ENCODE results near the gene USP3.

Gene USP3

GRCh38 chr15:63497642-63498467 is 6.5 kb upstream of the USP3 start:
- no peak for DNase-seq (ENCODE audit: low spot score)

DNA sequence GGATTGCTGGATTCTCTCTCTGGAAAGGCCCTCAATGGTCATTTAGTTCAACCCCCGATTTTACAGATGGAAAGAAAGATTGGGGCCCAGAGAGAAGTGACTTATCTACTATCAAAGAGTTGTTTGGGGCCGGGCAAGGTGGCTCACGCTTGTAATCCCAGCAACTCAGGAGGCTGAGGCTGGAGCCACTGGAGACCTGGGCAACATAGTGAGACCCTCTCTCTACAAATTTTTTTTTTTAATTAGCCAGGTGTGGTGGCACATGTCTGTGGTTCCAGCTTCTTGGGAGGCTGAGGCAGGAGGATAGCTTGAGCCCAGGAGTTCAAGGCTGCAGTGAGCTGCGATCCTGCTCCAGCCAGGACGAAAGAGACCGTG is 5.2 kb upstream of the USP3 start:
- no peak for DNase-seq (ENCODE audit: low spot score)

DNA sequence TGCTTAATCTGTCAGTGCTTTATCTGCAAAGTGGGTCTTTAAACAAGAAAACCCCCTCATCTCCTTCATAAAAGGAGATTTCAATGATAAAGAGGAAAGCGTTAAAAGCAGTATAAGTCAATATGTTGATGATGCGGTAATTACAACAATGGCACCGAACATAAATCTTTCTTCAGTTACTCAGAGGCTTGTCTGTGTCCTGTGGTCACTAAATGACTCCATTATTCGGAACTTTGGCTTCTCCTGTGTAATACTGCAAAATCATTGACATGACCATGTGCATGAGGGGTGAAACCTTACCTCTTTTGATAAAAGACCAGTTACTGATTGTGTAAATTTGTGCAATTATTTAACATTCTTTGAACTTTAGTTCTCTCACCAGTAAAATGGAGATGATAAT is 4.8 kb upstream of the USP3 start:
- DNase-seq (ENCODE audit: low spot score): no peak

GRCh38 chr15:63500265-63501250 is 3.8 kb upstream of the USP3 start:
- DNase-seq (ENCODE audit: low spot score): no peak

DNA sequence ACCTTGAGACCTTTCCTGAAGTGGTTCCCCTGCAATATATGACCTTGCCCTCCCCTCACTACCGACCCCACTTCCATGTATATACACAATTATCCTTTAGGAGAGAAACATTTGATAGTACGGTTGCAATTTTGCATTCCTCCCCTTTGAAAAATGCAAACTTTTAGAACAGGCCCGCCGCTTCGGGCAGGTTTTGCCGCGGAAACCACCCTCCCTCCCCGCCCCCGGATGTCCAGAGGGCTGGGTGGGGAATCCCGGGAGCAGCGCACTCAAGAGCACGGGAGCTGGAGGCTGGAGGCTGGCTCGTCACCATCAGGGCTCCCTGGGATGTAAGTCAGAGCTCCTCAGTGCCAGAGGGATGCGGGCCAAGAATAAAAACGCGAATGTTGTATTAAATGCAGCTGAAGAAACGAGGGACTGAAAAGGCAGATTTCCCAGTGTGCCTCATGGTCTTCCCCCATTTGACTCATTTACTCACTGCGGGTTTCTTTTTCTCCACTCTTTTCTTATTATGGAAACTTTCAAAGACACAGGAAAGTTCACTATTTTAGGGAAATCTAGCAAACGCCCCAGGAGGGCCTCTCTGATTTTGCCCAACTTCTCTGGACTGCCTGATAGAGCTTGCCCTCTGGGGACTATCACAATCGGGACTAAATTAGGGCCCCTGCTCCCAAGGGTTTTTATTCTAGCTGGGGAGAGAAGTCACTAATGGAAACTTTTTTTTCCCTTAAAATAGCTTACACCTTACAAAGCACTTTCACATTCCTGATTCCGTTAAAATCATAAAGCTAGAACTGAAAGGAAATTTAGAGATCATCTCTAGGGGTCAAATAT is 2.9 kb upstream of the USP3 start:
- DNase-seq (ENCODE audit: low spot score): peak; percentile 53

GRCh38 chr15:63502137-63502766 is 2.1 kb upstream of the USP3 start:
- DNase-seq (ENCODE audit: low spot score): no peak

- DNase-seq (ENCODE audit: low spot score): peak; percentile 91
Measured at GRCh38 chr15:63502843-63503738, 1.3 kb upstream of the USP3 start.

DNA sequence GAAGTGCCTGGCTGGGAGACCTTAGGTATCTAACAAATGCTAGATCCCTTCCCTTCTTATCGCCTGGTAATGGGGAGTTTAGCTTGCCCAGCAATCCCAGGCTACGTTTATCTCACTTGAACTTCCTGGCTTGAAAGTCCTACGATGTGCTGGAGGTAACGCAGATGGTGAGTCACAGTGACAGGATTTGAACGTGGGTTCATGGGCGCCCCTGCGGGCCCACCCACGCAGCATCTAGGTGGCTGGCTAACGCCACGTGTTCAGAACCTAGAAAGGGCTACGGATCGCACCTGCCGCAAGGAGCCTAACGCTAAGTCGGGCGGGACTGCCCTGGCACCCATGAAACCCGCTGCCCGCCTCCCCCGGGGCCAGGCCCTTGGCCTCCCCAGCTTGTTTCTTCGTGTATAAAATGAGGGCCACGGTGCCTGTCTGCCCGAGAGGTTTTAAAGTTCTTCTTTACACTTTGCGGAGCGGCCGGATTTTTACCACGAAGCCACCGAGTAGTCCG is 600 bp upstream of the USP3 start:
- DNase-seq (ENCODE audit: low spot score): peak; percentile 90

DNA sequence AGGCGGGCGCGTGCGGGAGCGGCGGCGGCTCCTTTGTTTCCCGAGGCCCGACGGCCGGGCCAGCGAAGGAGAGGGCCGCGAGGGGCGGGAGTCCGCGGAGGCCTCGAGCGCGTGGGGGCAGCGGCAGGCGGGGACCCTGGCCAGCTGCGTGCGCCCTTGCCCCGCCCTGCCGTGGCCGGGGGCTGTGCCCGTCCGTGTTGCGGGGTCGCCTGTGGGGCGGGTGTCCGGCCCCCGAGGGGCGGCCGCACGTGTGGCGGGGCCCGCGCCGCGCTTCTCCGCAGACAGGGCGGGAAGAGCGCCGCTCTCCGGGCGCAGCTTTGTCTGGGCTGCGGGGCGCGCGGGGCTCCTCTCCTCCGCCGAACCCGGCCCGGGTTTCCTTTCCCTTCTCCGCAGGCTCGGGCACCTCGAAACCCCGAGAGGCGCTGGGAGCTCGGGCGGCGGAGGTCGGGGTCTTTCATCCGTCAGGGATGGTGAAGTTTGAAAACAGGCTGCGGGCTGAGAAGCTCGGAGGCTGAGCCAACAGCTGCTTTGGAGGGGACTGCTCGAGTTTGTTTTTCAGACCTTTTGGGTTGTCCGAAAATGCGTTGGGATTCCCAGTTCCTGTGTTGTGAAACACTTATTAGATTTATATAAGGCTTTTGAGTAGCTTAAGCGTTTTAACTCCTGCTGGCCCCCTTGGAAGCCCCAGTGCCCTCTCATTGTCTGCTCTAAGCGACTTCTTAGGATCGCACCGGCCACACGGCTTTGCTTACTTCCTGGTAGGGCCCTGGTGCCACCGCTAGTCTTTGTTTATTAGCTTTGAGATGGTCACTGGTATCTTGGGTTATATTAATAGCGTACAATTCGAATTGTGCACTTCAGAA is 817 bp downstream of the USP3 start:
- DNase-seq (ENCODE audit: low spot score): peak; percentile 73

GRCh38 chr15:63505842-63506222 is 1.4 kb downstream of the USP3 start:
- no peak for DNase-seq (ENCODE audit: low spot score)

- no peak for DNase-seq (ENCODE audit: low spot score)
Measured at GRCh38 chr15:63506537-63507035, 2.2 kb downstream of the USP3 start.

GRCh38 chr15:63507878-63508818 is 3.8 kb downstream of the USP3 start:
- no peak for DNase-seq (ENCODE audit: low spot score)

- DNase-seq (ENCODE audit: low spot score): no peak
Measured at GRCh38 chr15:63509056-63509954, 4.9 kb downstream of the USP3 start.

DNA sequence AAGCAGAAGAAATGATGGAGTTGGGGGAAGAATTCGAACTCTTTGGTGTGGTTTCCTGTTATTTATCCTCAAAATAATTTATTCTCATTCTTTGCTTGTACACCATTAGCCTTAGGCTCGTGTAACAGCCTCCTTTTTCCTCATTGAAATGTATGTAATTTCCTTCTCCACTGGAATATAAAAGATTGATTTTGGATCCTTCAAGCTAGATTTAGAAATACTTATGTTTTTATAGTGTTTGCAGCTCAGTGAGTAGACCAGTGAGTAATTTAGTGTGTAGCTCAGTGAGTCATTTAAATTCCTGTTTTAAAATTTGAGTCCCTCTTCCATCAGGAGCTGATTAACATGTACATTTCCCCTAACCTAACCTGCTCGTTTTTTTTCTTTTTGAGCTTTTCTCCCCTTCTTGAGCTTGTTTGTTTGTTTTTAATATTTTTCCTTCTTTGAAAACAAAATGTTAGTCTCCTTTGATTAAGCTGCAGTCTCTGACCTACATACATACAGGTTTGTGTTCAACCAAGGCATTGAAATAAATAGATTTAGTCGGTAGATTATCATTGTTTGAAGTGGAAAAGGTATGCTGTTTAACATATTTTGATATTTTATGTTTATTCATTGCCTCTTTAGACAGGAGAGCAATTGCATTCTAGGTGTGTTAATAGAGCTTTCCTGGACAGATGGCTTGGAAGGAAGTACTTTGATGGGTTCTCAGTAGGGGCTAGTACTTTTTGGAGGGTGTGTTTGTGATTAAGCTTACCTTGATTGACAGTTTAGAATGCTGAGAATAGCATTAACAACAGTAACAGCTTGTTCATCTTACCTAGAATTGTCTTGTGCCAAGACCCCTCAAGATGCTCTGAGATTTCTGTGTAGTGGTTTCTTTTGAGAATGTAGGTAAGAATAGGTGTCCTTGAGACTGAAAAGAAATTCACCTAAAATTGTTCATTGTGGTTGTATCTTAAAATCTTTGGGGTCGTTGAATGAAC is 5.9 kb downstream of the USP3 start:
- DNase-seq (ENCODE audit: low spot score): no peak

GRCh38 chr15:63512148-63512547 is 7.8 kb downstream of the USP3 start:
- no peak for DNase-seq (ENCODE audit: low spot score)

DNA sequence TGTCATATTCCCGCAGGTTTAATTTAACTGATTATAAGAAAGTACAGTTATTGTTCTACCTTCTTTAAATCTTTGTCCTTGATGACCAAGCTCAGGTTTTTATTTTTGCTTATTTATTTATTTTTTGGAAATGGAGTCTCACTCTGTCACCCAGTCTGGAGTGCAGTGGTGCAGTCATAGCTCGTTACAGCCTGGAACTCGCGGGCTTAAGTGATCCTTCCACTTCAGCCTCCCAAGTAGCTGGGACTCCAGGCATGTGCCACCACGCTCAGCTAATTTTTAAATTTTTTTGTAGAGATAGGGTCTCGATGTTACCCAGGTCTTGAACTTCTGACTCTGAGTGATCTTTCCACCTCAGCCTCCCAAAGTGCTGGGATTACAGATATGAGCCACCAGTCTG is 8.9 kb downstream of the USP3 start:
- no peak for DNase-seq (ENCODE audit: low spot score)

Measured in SW480 (cell line).